ENCODE data around the gene SNAPC2.

Gene SNAPC2

DNA sequence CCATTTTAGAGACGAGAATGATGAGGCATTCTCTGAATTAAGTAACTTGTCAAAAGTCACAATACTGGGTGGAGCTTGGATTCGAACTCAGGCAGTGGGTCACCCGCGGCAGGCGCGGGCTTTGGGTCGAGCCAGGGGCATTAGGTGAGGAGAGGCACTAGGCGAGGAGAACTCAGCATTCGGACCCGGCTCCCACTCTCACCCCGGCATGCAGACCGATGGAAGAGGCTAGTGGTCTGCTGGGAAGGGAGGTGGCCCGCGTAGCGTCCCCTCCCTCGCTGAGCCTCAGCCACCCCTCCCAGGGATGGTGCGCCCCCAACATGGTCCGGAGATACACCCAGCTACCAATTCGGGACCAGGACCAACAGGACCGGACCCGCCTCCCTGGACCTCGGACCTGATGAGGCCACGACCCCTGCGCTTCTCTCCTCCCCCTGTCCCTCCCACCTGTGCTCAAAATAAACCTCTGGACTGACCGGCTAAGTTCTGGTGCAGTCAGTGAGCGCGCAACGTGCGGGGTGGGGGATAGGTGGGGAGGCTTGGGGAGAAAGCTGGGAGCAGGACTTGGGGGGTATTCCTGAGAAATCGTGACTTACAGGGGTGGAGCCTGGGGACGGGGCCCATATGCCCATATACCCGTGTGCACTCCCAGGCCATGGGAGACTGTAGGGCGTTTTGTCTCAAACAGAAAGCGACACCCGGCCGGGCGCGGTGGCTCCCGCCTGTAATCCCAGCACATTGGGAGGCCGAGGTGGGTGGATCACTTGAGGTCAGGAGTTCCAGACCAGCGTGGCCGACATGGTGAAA is 1.3 kb upstream of the SNAPC2 start:
- H3K27me3 Mint-ChIP-seq = peaks cover 9% of the 10 kb centered on the region
- DNase-seq (ENCODE audit: low spot score in 2 of 2) (no peak), ATAC-seq (ENCODE audit: low read depth) (no peak)
- peak overlapping the region; percentile 68 for H3K4me3 Mint-ChIP-seq
- H3K9me3 Mint-ChIP-seq = no peaks in the 10 kb centered on the region
- peaks cover 22% of the 10 kb centered on the region for H3K4me1 Mint-ChIP-seq
- no peak overlapping the region for H3K27ac Mint-ChIP-seq
- H3K36me3 Mint-ChIP-seq = peaks cover 7% of the 10 kb centered on the region

DNA sequence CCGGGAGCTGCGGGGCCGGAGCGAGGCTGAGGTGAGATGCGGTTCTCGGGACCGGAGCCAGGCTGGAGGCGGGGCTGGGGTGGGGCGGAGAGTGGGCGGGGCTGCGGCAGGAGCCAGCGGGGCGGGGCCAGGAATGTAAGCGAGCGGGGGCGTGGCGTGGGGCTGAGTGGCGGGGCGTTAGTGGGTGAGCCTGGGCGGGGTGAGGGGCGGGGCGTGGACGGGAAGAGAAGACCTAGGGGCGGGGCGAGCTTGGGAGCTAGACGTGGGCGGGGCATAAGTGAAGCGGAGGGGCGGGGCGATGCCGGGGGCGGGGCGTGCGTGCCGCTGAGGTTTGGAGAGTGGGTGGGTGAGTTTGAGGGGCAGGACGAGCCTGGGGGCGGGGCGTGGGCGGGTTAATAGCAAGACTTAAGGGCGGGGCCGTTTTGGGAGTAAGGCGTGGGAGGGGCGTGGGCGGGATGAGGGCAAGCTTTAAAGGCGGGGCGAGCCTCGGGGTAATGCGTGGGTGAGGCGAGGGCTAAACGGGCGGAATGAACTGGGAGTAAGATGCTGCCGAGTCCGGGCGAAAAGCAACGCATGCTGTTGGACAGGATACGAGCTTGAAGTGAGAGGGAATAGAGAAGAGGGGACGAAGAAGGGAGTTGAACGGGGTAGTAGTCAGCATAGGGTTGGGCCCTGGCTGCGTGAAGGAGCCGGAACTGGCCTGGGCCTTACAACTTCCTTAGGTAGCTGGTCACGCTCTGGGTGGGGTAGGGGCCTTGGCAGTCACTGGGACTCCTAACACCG is 572 bp downstream of the SNAPC2 start:
- Mint-ChIP-seq H3K27me3 (peaks cover 8% of the 10 kb centered on the region), H3K9me3 (no peaks in the 10 kb centered on the region), H3K36me3 (peaks cover 7% of the 10 kb centered on the region), H3K27ac (peak overlapping the region; percentile 63), H3K4me1 (peaks cover 21% of the 10 kb centered on the region), H3K4me3 (peak overlapping the region; percentile 92)
- peak; percentile 94 to 97 for DNase-seq (ENCODE audit: low spot score in 2 of 2)
- peak; percentile 63 for ATAC-seq (ENCODE audit: low read depth)

DNA sequence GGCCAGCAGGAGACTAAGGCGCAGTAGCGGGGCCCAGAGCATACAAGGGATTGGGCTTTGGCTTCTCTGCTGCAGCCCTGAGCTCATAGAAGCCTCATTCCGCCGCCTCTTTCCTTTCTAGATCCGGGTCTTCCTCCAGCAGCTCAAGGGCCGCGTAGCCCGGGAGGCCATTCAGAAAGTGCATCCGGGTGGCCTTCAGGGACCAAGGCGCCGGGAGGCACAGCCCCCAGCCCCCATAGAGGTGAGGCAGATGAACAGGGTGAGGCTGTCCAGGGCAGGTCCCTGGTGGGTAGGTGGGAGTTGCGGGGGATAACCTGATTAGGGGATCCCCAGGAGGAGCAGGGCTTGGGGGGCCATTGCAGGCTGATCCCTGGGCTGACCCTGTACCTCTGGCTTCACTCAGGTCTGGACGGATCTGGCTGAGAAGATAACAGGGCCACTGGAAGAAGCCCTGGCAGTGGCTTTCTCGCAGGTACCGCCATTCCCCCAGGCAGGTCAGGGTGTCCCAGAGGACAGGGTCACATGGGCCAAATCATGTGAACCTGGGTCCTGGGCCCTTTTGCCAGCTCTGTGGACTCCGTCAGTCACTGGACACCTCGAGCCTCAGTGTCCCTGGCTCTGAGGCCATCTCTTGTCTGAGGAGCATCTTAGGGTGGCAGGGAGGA is 1.3 kb downstream of the SNAPC2 start:
- Mint-ChIP-seq H3K27ac (peak overlapping the region; percentile 63), H3K4me3 (peak overlapping the region; percentile 92), H3K36me3 (peaks cover 7% of the 10 kb centered on the region), H3K9me3 (no peaks in the 10 kb centered on the region), H3K4me1 (peaks cover 20% of the 10 kb centered on the region), H3K27me3 (peaks cover 8% of the 10 kb centered on the region)
- DNase-seq (ENCODE audit: low spot score in 2 of 2) (no peak), ATAC-seq (ENCODE audit: low read depth) (no peak)

DNA sequence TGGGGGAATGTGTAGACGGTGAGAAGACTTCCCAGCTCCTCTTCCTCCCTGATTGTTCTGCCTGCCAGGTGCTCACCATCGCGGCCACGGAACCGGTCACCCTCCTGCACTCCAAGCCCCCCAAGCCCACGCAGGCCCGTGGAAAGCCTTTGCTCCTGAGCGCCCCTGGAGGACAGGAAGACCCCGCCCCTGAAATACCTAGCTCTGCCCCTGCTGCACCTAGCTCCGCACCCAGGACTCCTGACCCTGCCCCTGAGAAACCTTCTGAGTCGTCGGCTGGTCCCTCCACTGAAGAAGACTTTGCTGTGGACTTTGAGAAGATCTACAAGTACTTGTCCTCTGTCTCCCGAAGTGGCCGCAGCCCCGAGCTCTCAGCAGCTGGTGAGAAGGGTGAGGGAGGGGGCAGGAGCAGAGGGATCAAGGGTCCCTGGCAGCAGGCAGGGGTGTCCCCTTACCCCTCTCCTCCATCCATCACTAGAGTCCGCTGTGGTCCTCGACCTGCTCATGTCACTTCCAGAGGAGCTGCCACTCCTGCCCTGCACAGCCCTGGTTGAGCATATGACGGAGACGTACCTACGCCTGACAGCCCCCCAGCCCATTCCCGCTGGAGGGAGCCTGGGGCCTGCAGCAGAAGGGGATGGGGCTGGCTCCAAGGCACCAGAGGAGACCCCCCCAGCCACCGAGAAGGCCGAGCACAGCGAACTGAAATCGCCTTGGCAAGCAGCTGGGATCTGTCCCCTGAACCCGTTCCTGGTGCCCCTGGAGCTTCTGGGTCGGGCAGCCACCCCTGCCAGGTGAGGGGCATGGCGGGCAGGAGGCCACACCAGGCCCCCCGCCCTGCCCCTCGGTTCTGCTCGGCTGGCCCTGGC is 2.1 kb downstream of the SNAPC2 start:
- peaks cover 20% of the 10 kb centered on the region for H3K4me1 Mint-ChIP-seq
- no peak overlapping the region for H3K4me3 Mint-ChIP-seq
- H3K27ac Mint-ChIP-seq = no peak overlapping the region
- peaks cover 8% of the 10 kb centered on the region for H3K27me3 Mint-ChIP-seq
- ATAC-seq (ENCODE audit: low read depth) (no peak), DNase-seq (ENCODE audit: low spot score in 2 of 2) (no peak)
- H3K36me3 Mint-ChIP-seq = peaks cover 7% of the 10 kb centered on the region
- no peaks in the 10 kb centered on the region for H3K9me3 Mint-ChIP-seq

DNA sequence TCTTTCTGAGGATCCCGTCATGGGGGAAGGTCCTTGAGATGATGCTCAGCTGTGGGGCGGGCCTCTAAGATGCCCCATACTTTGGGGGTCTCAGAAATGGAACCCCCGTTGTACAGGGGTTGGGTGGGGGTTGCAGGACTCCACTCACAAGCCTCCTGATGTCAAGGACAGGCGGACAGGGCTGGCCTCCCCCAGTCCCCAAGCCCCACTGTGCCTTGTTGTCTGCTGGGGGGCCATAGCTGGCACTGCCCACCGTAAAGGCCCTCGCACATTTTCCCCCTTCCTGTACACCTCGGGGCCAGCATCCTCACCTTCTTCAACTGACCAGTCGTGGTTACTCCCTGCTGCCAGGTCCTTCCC is 2.7 kb downstream of the SNAPC2 start:
- H3K36me3 Mint-ChIP-seq = peaks cover 9% of the 10 kb centered on the region
- no peak overlapping the region for H3K4me3 Mint-ChIP-seq
- H3K4me1 Mint-ChIP-seq = peaks cover 20% of the 10 kb centered on the region
- H3K27me3 Mint-ChIP-seq = peaks cover 6% of the 10 kb centered on the region
- no peaks in the 10 kb centered on the region for H3K9me3 Mint-ChIP-seq
- ATAC-seq (ENCODE audit: low read depth) (no peak), DNase-seq (ENCODE audit: low spot score in 2 of 2) (no peak)
- no peak overlapping the region for H3K27ac Mint-ChIP-seq

DNA sequence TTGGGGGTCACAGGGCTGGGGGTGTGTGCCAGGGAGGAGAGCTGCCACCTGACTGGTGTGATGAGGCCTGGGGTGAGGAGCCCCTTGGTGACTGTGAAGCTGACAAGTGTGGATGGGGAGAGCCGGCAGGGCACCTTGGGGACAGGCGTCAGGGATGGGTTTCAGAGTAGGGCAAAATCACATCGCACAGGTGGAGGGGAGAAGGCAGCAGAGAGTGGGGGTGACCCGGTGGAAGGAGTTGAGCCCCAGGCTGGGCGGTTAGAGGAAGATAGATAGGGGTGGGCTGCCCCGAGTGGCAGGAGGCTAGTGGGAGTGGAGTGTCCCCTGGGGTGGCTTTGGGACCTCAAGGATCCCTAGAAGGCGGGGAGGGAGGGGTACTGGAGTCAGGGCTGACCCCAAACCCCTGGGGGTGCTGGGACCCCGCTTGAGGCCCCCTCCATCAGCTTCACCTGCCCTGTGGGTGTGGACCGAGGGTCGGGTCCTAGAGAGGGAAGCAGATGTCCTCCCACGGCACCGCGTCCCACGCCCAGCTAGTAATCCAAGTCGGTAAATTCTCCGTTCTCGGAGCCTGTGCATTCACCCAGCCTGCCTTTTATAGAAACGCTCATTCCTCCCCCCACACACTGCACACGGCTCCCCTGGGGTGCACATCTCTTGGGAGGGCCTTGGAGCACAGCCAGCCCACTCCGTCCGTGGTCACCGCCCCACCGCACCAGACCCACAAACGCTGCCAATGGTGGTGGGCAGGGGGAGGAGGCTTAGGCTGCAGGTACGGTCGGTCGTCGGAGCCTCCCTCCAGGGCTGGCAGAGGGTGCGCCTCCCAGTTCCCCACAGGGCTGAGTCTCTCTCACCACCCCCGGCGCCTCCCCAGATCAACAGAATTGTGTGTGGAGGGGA is 3.4 kb downstream of the SNAPC2 start:
- peak overlapping the region; percentile 25 for H3K4me3 Mint-ChIP-seq
- peaks cover 9% of the 10 kb centered on the region for H3K36me3 Mint-ChIP-seq
- ATAC-seq (ENCODE audit: low read depth) = no peak
- no peak overlapping the region for H3K27ac Mint-ChIP-seq
- peaks cover 18% of the 10 kb centered on the region for H3K4me1 Mint-ChIP-seq
- no peaks in the 10 kb centered on the region for H3K9me3 Mint-ChIP-seq
- no peak for DNase-seq (ENCODE audit: low spot score in 2 of 2)
- H3K27me3 Mint-ChIP-seq = peaks cover 4% of the 10 kb centered on the region

DNA sequence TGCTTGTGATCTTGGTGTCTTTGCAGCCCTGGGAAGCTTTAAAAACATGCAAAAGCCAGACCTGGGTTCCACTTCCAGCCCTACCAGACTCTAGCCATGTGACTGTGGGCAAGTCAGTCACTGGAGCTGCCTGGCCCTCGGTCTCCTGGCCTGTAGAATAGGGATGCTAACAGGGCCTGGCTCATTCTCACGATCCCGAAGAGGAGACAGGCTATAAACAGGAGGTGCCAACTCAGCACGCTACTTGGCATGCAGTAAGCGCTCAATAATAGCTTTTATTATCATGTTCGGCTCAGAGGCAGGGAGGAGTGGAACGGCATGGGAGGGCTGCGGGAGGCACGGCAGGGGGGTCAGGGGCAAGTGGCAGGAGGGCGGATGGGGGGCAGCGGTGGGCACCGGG is 4.1 kb downstream of the SNAPC2 start:
- Mint-ChIP-seq H3K27me3 (peaks cover 4% of the 10 kb centered on the region), H3K36me3 (peaks cover 9% of the 10 kb centered on the region), H3K4me1 (peaks cover 22% of the 10 kb centered on the region), H3K4me3 (peak overlapping the region; percentile 62), H3K27ac (peak overlapping the region; percentile 73), H3K9me3 (no peaks in the 10 kb centered on the region)
- DNase-seq (ENCODE audit: low spot score in 2 of 2) = peak in 1 of 2 donors; percentile 13
- ATAC-seq (ENCODE audit: low read depth) = no peak

DNA sequence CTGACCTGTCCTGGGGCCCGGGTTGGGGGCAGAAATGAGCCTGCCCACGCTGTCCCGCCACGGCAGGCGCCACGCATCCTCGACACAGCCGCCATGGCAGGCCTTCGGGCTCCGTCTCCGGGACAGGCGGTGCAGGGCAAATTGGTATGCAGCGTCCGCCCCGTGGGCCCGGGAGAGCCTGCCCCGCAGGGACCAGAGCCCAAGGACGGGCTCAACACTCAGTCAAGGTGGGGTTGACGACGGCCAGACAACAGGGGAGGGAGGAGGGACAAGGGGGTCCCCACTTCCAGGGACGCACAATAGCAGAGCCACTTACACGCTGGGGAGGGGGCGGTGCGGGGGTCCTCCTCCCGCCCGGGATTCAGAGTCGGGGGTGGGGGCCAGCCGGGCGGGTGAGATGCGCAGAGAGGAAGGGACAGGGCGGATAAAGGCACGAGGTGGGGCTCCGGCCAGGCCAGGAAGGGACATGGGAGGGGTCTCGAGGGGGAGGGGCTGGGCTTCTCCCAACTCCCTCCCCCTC is 4.6 kb downstream of the SNAPC2 start:
- DNase-seq (ENCODE audit: low spot score in 2 of 2) = peak in 1 of 2 donors; percentile 13
- Mint-ChIP-seq H3K27ac (peak overlapping the region; percentile 73), H3K4me3 (peak overlapping the region; percentile 21)

DNA sequence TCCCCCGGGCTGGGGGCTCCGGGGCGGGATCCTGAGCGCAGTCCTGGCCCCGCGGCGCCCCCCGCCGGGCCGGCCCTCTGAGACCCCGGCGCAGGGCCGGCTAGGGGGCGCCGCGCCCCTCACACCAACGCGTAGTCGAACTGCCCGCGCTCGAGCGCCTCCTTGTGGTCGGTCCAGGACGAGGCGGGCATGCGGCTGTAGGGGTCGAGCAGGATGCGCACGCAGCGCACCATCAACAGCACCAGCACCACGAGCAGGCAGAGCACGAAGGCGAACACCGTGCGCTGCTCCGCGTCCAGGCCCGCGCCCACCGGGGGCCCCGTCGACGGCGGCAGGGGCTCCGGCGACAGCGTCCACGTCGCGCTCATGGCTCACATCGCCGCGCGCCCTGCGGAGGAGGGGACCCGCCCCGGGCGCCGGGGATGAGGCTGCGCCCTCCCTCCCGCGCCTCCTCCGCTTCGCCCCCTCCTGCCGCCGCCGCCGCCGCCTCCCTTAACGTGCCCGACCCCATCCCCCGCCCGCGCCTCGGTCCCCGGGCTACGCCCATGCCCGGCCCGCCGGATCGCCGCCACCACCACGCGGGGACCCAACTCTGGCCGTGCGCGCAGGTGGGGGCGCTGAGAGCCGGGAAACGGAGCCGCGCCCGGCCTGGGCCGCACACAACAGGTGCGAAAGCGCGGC is 5.2 kb downstream of the SNAPC2 start:
- Mint-ChIP-seq H3K27me3 (peaks cover 1% of the 10 kb centered on the region), H3K4me3 (peak overlapping the region; percentile 80), H3K9me3 (no peaks in the 10 kb centered on the region), H3K27ac (no peak overlapping the region), H3K4me1 (peaks cover 18% of the 10 kb centered on the region), H3K36me3 (peaks cover 9% of the 10 kb centered on the region)
- DNase-seq (ENCODE audit: low spot score in 2 of 2) (peak; percentile 73 to 74), ATAC-seq (ENCODE audit: low read depth) (peak; percentile 16)

More for the DNA sequence above, 4.6 kb downstream of the SNAPC2 start:
- H3K36me3 Mint-ChIP-seq = peaks cover 9% of the 10 kb centered on the region
- H3K4me1 Mint-ChIP-seq = peaks cover 22% of the 10 kb centered on the region
- peaks cover 2% of the 10 kb centered on the region for H3K27me3 Mint-ChIP-seq
- no peaks in the 10 kb centered on the region for H3K9me3 Mint-ChIP-seq
- ATAC-seq (ENCODE audit: low read depth) = no peak

DNA sequence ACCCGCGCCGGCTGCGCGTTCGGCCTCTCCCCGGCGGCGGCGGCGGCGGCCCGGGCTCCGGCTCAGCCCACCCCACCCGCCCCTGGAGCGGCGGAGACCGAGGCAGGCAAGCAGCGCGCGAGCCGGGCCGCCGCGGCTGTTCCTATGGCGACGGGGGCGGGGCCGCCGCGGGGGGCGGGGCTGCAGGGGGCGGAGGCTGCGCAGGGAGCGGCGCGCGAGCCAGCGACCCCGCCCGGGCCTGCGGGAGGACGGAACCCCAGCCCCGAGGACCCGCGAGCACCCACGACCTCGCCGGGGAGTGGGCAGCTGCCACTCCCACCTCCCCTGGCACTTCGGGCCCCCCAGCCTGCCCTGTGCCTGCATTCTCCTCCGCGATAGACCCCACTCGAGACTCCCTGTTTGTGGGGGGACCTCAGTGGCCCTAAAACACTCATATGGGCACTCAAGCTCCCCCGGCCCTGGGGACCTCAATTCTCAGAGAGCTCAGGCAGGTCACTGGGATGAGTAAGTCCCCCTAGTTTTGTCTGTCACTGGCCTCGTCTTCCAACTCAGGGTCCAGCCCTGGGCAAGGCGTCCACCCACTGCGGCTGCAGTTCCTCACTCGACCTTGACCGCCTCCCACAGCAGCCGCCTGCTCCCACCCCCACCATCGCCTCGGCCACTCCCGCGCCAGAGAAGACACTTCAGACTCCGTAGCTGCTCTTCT is 6.0 kb downstream of the SNAPC2 start, which contains the start of gene CTXN1:
Gene CTXN1 (minus strand): TSS at position 115 of the 706 bp plus-strand sequence. CDS start 597 bp downstream, outside the sequence.
- Mint-ChIP-seq H3K27ac (no peak within 1 kb of the TSS), H3K27me3 (peaks cover 1% of the 10 kb centered on the region)

DNA sequence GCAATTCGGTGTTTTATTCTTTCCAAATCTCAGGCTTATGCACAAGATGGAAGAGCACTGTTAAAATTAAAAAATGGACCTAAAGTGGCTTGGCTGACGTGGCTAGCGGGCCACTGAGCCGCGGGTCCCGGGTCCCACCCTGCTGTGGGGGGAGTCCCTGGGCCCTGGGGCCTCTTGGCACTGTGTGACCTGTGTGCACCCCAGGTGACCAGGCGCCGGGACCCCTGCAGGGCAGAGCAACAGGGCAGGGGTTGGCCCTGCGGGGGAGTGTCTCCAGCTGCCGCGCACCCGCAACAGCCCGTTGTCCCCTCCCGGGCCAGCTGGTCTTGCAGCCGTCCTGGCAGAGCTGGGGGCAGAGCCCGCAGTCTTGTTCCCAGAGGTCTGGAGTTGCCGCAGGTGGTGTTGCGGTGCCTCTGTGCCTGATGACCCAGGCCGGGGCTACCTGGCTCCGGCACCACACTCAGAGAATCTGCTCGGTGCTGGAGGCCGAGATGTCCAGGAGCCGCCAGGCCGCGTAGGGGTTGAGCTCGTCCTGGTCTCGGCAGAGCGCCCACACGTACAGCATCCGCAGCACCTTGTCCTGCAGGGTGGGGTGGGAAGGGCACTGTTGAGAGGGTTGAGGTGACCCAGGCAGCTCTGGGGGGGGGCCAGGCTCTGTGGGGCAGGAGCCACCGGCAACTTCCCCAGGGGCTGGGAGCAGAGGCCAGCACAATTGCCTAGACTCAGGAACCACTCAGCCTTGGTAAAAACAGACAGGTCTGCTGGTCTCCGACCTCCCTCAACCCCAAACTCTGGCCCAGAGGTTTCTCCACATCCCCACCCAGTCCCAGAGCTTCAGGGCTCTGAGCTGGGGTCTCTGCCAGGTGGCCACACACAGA is 6.8 kb downstream of the SNAPC2 start:
- H3K27ac Mint-ChIP-seq = no peak overlapping the region
- H3K36me3 Mint-ChIP-seq = peaks cover 10% of the 10 kb centered on the region
- peaks cover 14% of the 10 kb centered on the region for H3K4me1 Mint-ChIP-seq

More for the DNA sequence above, 6.0 kb downstream of the SNAPC2 start, which contains the start of gene CTXN1:
- Mint-ChIP-seq H3K9me3 (no peaks in the 10 kb centered on the region), H3K4me1 (peaks cover 14% of the 10 kb centered on the region), H3K4me3 (peak within 1 kb of the TSS; percentile 81), H3K36me3 (peaks cover 9% of the 10 kb centered on the region)
- DNase-seq (ENCODE audit: low spot score in 2 of 2) = peak; percentile 75 to 77
- ATAC-seq (ENCODE audit: low read depth) = peak; percentile 65

More for the DNA sequence above, 6.8 kb downstream of the SNAPC2 start:
- ATAC-seq (ENCODE audit: low read depth) (no peak), DNase-seq (ENCODE audit: low spot score in 2 of 2) (peak in 1 of 2 donors; percentile 13)
- Mint-ChIP-seq H3K9me3 (no peaks in the 10 kb centered on the region), H3K4me3 (peak overlapping the region; percentile 81), H3K27me3 (peaks cover 1% of the 10 kb centered on the region)
